K562 (cell line): ENCODE measurements around the gene DTNA. TPM values are rescaled to one million over a fixed set of nuclear protein-coding genes. Genes with fewer than 3 reads are reported as not detected.

Experiments
- BCOR ChIP-seq: fragments of 450-650 bp; IDR thresholded peaks from 2 replicates; pipeline ENCODE4 v1.6.1; 2016
- PRPF4 ChIP-seq: fragments of 200-400 bp; formaldehyde crosslinking; IDR thresholded peaks from one replicate; pipeline ENCODE4 v1.6.1; 2017; ENCODE audit warnings: low read length, low read depth, mild to moderate bottlenecking; ENCODE audit not compliant: insufficient read depth, poor library complexity, severe bottlenecking
- SNIP1 ChIP-seq: fragments of 450-650 bp; IDR thresholded peaks from 2 replicates; pipeline ENCODE4 v1.7.1; 2017; ENCODE audit warnings: low read depth, mild to moderate bottlenecking
- ZNF609 ChIP-seq: sonication (generic); formaldehyde crosslinking; IDR thresholded peaks from 2 replicates; pipeline ENCODE4 v1.8.1; 2023; ENCODE audit warnings: missing genetic modification reagents, mild to moderate bottlenecking, borderline replicate concordance
- polyA plus RNA-seq, 8 experiments: library from polyadenylated mRNA; depleted of rRNA in 4 of 8; stranded (reverse) in 5 of 8; unstranded in 3 of 8; fragments of >200 nt; fragmentation: Nextera tagmentation in 2 of 8; fragmentation: Illumina TruSeq in 1 of 8; extraction: Ambion mirVana in 2 of 8; extraction: Trizol in 1 of 8; gene quantifications; 2 replicates each; pipeline versions ENCODE4 v1.2.1 to v1.2.3, GENCODE V29; 2011 to 2014; ENCODE audit warnings: inconsistent platforms in 1 of 8, missing spikeins in 1 of 8
- total RNA-seq, 7 experiments: library from RNA; depleted of rRNA in 6 of 7; stranded (reverse); fragments of >200 nt in 6 of 7; fragmentation: Illumina TruSeq in 2 of 7; extraction: Trizol in 2 of 7; gene quantifications; 2 replicates each; pipeline versions ENCODE4 v1.2.1 to v1.2.3, GENCODE V29; 2011 to 2021; ENCODE audit warnings: low replicate concordance in 1 of 7
- TF ChIP-seq, protein P1 (sequence below): IDR thresholded peaks from 2 replicates; pipeline ENCODE4 v1.6.1; 2016; ENCODE audit warnings: missing genetic modification characterization, missing compliant biosample characterization

The DTNA gene
- total and polyA plus RNA-seq, 9 of the 15 experiments (the other 6 are each of a cell fraction or from before 2014, with no cell fraction given), result 0.07 to 2.4 (median 0.22) TPM; not detected in 2

DNA sequence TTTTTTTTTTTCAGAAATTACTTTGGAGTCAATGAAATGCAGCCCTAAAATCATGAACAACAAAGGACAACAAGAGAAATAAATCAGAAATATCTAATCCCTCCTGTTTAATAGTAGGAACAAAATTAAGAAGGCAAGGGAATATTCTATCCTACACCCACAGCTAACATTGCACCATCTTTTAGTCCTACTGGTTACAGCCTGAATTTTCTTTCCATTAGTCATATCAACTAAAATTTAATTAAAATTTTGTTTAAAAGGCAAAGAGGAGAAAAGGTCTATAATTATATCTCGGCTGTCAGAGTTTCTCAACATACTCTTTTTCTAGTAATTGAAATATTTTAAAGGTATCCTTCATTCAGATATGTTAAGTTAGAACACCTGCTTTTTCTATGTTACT lies 61.9 kb downstream of the DTNA start (continued):
- TF ChIP-seq, protein P1, sequence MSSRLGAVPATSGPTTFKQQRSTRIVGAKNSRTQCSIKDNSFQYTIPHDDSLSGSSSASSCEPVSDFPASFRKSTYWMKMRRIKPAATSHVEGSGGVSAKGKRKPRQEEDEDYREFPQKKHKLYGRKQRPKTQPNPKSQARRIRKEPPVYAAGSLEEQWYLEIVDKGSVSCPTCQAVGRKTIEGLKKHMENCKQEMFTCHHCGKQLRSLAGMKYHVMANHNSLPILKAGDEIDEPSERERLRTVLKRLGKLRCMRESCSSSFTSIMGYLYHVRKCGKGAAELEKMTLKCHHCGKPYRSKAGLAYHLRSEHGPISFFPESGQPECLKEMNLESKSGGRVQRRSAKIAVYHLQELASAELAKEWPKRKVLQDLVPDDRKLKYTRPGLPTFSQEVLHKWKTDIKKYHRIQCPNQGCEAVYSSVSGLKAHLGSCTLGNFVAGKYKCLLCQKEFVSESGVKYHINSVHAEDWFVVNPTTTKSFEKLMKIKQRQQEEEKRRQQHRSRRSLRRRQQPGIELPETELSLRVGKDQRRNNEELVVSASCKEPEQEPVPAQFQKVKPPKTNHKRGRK, result no peak
- TF ChIP-seq SNIP1 (no peak), PRPF4 (no peak), ZNF609 (no peak), BCOR (no peak)
